ENCODE results near the gene UVSSA.
"Not testable (repeated sequence)": the region's sequence is repeated elsewhere in the genome, so short reads cannot be mapped to it uniquely, and the experiment has no call there.

The UVSSA gene

GRCh38 chr4:1365271-1366178, 18.5 kb downstream of the UVSSA start:
- no peak for DNase-seq

- no peak for DNase-seq
Measured at GRCh38 chr4:1366371-1367229, 19.6 kb downstream of the UVSSA start.

- DNase-seq = no peak
Measured at GRCh38 chr4:1367230-1367935, 20.4 kb downstream of the UVSSA start.

- no peak for DNase-seq
Measured at GRCh38 chr4:1367936-1368289, 20.9 kb downstream of the UVSSA start.

GRCh38 chr4:1368421-1369090, 21.5 kb downstream of the UVSSA start:
- no peak for DNase-seq

GRCh38 chr4:1369091-1369450, 22.1 kb downstream of the UVSSA start:
- no peak for DNase-seq

- DNase-seq = no peak
Measured at GRCh38 chr4:1369479-1370079, 22.6 kb downstream of the UVSSA start.

- DNase-seq = no peak
Measured at GRCh38 chr4:1370321-1371124, 23.5 kb downstream of the UVSSA start.

- no peak for DNase-seq
Measured at GRCh38 chr4:1371176-1372165, 24.5 kb downstream of the UVSSA start.

GRCh38 chr4:1372576-1372975, 25.6 kb downstream of the UVSSA start:
- not testable (repeated sequence) for DNase-seq

- no peak for DNase-seq
Measured at GRCh38 chr4:1373892-1374705, 27.1 kb downstream of the UVSSA start.

GRCh38 chr4:1374706-1375045, 27.7 kb downstream of the UVSSA start:
- DNase-seq = no peak

- no peak for DNase-seq
Measured at GRCh38 chr4:1375051-1375721, 28.2 kb downstream of the UVSSA start.

GRCh38 chr4:1375761-1376322, 28.8 kb downstream of the UVSSA start:
- DNase-seq = no peak

GRCh38 chr4:1376391-1376840, 29.4 kb downstream of the UVSSA start:
- DNase-seq = no peak

- no peak for DNase-seq
Measured at GRCh38 chr4:1376841-1377605, 30.0 kb downstream of the UVSSA start.

GRCh38 chr4:1377606-1378261, 30.7 kb downstream of the UVSSA start:
- DNase-seq = no peak

All from activated CD4-positive, alpha-beta T cell treated with anti-CD3 and anti-CD28 coated beads, Interleukin-10, Interleukin-2, amounts not matched to agents 100 ng/mL and 50 ng/mL, durations not matched to agents 16 hours and 8 hours (primary cell).